HG03469 (cell line): ENCODE data around the gene GPAT2.
"Not testable (repeated sequence)": the region's sequence is repeated elsewhere in the genome, so short reads cannot be mapped to it uniquely, and the experiment has no call there.

Experiments used
- ATAC-seq: cut with Tn5 transposase; IDR thresholded peaks from one replicate; pipeline ENCODE4 v1.9.1; 2021; ENCODE audit warnings: mild to moderate bottlenecking, moderate library complexity, moderate number of reproducible peaks; ENCODE audit not compliant: unreplicated experiment

Gene GPAT2

DNA sequence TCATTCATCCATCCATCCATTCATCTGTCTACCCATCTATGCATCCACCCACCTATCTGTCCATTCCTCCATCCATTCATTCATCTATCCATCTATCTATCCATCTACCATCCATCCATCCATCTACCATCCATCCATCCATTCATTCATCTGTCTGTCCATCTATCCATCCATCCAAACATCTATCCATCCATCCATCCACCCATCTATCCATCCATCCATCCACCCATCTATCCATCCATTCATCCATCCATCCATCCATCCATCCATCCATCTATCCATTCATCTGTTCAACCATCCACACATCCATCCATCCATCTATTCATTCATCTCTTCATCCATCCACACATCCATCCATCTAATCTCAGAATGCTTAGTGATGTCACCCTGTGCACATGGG, 30.0 kb upstream of the GPAT2 start:
- not testable (repeated sequence) for ATAC-seq

DNA sequence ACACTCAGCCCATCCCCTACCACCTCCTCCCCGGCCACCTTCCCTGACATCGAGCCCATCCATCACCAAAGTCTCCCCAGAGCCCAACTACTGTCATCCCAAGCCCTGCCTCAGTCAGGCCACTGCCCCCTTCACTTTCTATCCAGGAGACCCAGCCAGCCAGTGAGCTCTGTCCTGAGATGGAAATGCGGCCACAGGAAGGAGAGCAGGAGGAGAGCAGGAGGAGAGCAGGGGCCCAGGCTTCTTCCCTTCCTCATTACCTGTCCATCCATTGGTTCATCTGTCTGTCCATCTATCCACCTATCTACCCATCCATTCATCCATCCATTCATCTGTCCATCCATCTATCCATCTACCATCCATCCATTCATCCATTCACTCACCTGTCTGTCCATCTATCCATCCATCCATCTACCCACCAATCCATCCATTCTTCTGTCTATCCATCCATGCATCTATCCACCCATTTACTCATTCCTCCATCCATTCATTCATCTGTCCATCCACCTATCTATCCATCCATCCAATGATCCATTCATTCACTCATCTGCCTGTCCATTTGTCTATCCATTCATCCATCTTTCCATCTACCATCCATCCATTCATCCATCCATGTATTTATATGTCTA, 29.4 kb upstream of the GPAT2 start:
- not testable (repeated sequence) for ATAC-seq

DNA sequence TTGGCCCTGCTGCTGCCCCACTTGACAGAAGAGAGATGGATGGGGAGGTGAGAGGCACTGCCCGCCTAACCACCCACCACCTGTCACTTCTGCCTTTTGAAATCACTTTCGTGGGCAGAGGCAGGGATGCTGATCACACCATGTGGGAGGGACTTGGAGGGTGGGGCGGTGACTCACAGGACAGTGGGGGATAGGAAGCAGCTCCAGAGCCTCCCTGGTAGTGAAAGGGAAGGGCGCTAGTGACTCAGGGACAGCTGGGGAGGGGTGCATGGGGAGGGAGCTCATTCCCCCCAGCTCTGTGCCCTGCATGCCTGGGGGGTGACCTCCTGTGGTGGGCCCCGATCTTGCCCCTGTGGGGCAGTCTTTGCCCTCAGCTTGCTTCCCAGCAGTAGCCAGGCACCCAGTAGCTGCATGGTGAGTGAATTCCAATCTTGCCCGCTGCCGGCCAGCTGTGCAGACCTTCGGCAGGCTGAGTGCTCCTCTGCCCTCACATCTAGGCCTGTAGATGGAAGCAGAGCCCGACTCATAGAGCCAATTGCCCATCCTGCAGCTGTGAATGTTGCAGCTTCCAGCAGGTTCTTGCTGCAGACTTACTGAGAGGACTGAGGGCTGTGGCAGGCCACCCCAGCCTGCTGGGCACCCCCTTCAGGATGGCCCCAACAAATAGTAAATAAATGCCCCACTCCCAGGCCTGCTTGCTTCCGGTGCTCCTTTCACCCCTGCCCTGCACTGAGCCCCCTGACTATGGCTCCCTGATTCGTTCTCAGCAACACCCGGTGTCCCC, 28.6 kb upstream of the GPAT2 start:
- ATAC-seq, result not testable (repeated sequence)

DNA sequence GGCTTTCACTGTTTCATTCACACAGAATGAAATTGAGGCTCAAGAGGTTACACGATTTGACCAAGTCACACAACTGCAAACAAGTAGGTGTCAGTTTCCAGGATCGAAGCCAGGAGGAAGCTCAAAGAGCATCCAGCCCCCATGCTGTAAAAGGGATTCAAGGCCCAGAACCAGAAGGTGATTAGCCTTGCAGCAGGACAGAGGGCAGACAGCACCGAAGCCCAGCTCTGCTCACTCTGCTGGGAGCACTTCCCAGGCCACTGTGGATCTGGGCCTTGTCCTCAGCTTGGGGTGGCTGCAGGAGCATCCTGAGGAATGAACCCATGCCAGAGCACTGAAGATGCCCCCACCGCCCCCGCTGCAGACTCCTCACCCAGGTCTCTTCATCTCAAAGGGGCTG, 27.8 kb upstream of the GPAT2 start:
- ATAC-seq, result not testable (repeated sequence)

DNA sequence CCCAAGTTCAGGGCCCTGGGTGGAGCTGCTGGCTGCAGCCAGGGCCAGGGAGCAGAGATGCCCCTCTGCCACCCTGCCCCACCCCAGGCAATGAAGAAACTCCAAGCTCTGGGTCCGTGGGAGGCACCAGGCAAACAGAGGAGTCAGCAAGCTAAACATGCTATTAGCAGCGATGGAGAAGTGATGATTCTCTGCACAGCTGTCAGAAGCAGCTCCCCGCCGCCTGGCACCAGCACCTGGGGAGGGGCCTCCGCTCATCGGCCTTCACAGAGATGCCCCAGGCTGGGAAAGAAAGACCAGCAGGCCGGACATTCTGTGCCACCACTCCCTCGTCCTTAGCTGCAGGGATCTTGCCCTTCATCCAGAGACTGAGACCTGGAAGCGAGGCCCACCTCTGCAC, 27.2 kb upstream of the GPAT2 start:
- not testable (repeated sequence) for ATAC-seq

DNA sequence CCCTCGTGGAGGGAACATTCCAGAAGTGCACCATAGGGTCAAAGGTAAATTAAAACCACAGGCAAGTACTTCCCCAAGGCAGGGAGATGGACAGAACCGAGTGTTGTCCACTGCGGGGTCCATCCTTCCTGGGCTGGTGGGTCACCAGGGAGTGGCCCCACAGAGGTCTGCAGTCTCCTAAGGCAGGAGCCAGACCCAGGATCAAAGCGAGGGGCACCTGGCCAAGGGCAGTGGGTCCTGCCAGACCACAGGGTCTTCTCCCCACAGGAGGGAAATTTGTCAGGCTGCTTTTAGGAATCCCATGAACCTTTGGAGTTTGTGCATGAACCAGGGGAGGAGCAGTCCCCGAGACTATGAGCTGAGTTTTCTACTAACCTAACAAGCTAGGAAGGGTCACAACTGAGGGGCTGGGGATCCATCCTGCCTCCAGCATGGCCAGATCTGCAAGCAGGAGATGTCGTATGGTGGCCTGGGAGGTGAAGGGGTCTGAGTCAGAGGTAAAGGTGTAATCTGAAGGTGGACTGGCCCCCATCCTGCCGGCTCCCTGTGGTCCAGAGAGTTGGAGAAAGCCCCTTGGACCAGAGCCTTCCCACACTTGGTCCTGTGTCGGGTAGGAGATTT, 26.6 kb upstream of the GPAT2 start:
- ATAC-seq, result not testable (repeated sequence)

DNA sequence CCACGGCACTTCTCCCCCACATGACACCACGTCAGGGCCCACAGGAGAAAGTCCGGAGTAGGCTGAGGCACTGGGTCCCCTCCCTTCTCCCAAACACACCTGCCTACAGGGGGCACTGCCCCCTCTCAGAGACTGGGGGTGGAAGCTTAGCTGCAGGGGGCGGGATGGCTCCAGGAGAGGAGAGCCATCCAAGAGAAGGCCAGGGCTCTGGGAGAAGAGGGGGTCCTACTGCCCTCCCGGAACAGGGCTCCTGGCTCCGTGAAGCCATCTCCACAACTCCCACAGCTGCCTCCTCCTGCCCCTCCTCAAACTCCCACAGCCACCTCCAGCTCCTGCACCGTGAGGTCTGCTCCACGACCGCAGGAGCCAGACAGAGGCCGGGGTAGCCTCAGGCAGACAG, 25.6 kb upstream of the GPAT2 start:
- ATAC-seq, result not testable (repeated sequence)

DNA sequence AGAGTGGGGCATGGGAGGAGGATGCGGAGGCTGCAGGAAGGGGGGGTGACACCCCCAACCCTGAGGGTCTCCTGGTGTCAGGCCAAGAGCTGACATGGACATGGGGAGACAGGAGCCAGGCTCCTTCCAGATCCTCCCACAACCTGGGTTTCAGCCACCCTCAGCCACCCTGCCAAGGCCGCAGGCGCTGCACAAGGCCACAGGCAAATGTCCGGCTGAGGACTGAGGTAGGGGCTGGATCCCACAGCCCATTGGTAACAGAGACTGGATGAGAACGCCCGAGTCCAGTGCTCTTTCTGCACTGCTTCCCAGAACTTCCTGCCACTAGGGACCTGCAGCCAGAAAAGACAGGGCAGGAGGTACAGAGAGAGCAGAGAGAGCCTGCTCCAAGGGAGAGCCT, 24.7 kb upstream of the GPAT2 start:
- ATAC-seq, result not testable (repeated sequence)

DNA sequence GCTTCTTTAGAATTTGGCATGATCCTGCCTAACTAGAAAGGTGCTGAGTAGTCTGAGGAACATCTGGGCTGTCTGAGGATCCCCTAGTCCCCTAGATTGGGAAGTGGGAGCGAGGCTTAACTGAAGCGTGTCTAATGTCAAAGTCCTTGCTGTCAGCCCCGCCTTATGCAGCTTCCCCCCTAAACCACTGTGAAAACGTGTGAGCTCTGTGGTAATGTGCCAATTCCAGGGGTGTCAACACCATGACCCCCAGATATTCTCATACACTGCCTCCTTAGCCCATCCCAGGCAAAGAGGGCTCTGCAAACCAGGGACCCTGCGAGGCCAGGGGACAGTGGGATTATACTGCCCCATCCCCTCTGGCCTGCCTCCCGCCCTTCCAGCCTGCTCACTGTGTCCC, 21.1 kb upstream of the GPAT2 start:
- ATAC-seq, result not testable (repeated sequence)

DNA sequence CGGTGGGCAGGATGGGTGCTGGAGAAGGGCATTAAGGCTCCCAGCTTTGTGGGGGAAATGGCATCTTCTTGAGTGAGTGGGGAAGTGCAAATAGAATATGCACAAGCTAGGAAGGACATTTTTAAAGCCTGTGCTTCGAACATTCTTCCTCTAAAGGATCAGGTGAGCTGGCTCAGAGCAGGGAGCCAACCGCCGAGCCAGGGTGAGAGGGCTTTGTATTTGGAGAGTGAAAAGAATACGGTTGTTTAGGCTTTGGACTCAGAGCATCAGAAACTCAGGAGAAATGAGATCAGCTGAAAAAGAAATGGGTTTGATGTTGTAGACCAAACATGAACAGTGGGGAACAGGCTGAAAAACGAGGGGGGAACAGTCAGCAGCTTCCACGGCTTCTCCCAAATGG, 19.8 kb upstream of the GPAT2 start:
- not testable (repeated sequence) for ATAC-seq

DNA sequence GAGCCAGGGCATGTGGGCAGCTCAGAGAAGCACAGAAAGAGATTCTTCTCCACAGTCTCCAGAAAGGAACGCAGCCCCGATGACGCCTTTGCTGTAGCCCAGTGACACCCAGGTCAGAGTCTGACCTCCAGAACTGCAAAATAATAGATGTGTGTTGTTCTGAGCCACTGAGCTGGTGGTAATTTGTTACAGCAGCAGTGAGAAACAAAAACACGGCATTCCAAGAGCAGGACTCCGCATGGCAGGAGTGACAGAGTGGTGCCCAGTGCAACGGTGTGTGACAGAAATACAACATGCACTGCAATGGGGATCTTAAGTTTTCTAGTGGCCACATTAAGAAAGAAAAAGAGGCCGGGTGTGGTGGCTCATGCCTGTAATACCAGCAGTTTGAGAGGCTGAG, 18.7 kb upstream of the GPAT2 start:
- not testable (repeated sequence) for ATAC-seq

DNA sequence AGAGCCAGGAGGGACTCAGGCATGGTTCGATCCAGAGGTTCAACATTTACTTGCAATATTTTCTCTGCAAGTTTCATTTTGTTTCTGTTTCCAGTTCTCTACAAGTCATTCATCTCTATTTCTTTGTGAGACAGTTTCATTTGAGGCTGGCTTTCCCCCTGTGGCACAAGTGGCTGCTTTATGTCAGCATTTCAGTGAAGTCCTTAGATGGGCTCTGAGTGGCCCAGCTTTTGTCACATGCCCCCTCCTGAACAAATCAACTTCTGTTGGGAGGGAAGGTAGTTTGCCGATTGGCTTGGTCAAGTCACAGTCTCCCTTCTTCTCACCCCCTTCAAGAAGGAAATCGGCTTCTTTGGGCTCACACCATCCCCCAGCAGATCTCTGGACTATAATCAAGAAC, 17.9 kb upstream of the GPAT2 start:
- not testable (repeated sequence) for ATAC-seq

DNA sequence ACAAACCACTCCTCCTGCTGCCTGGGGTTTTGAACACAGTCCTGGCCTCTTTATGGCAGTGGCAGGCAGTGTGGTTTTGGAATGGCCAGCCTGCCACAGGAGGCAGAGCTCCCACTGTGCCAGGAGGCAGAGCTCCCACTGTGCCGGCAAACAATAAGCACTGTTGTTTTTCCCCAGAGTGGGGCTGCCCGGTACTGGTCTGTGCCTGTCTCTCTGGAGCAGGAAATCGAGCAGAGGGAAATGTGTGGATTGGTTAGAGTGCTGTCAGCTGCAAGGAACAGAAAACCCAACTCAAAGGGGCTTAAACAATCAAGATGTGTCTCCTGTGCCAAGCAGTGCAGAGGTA, 15.2 kb upstream of the GPAT2 start:
- not testable (repeated sequence) for ATAC-seq

DNA sequence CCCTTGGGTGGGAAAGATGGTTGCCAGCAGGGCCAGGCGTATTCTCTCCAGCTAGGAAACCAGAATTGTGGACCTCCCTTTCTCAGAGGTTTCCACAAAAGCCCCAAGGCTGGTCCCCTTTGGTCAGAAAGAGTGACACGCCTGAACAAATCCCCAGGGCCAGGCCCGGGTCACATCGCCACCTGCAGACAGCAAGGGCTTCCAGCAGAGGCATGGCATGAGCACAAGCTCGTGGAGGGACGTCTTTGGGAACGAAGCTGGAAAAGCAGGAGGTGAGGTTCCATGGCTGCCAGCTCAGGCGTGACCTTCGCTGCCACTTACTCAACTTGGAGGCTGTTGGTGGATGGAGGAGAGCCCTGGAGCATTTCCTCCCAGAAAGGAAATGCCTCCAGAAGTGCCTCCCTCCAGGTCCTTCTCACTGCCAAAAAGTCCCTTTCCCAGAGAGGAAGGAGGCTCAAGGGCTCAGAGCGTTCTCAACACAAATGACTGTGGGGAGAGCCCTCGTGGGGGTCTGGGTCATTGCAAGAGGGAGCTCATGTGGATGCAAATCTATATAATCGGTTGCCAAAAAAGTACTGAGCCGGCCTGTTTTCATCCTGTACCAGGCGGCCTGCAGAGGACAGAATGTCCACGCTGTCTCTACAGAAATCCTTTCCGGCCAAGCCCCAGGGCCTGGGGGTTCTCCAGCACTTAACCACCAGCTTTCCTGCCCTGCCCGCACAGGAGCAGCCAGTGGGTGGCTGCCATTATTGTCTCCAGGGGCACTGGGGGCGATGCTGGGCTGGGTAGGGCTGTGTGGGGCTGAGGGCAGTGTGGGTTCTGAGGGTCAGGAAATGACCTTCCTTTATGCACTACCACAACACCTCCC, 14.6 kb upstream of the GPAT2 start:
- not testable (repeated sequence) for ATAC-seq

DNA sequence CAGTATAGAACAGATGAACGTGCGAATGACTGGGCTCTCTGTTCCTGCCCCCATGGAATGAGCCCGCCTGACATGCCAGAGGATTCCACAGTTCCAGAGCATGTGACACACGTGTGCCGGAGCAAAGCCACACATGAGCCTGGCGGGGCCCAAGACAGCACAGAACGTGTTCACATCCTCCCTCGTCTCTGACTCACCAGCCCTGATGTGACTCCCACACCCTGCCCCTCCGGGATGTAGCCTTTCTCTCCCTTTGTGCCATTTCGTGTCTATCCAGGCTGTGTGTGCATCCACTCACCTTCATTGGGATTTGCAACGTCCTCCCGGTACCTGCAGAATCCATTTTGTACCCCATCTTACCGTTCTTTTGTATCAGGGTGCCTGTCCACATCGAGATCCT, 838 bp upstream of the GPAT2 start:
- ATAC-seq, result not testable (repeated sequence)

DNA sequence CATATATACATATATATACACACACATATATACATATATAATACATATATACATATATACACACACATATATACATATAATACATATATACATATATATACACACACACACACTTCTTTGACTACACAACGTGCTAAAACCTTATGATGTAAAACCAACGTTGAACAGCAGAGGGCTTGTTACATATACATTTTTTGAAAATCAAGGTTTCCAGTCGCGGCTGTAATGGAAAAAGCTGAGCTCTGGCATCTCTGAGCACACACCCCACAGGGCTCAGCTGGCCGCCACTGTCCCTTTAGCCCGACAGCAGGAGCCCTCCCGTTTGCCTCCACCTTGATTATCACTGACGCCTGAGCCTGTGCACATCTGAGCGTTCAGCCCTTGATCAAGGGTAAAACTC, 719 bp downstream of the GPAT2 start:
- not testable (repeated sequence) for ATAC-seq

DNA sequence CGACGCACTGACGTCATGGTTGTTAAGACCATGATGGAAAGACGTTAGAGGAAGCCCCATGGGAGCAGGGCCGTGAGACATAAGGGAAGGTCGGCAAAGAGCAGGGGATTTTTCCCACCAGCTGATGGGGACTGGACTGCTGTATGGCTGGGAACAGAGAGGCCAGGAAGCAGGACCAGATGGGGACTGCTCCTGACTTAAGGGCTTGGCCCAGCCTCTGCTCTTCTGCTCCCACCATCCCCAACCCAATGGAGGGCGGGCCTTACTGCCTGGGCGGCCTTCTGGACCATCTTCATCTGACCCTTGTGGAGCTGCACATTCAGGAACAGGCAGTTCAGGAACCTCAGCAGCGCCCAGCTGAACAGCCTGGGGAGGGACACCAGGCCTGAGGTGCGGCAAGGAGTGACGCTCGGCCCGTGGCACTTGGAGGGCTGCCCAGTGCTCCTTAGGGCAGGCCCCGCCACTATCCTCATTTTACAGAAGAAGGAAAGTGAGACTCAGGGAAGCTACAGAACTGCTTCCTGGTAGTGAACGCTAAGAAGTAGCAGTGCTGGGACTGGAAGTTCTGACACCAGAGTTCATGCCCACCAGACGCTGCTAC, 6.9 kb downstream of the GPAT2 start:
- ATAC-seq, result not testable (repeated sequence)

DNA sequence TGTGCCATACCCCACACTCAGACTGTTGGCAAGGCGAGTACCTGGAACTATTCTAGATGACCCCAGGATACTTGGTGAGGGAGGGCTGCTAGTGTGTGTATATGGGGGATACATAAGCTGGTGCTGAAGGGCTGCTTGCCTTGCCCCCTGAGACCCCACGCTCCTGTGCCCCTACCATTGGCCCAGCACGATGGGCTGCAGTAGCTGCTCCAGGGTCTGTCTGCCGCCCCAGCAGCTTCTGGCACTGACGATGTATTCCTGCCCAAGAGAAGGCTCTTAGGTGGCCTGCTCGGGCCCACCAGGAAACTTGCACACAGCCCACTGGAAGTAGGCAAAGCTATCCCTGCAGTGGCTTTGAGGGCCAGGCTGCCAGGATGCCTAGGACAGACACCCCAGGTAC, 9.0 kb downstream of the GPAT2 start:
- ATAC-seq, result not testable (repeated sequence)

DNA sequence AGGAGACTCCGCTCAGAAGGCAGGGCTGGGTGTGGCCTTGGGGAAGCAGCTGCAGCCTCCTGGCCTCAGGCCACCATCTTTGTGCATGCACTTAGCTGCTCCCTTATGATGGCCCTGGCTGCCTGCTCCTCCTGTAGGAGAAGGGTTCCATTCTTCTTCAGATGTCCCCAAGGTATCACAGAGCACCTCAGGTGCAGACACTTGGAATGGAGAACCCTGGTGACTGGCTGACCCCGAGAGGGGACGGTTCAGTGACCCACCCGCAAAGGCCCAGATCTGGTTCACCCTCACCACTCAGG, 9.6 kb downstream of the GPAT2 start:
- no peak for ATAC-seq

DNA sequence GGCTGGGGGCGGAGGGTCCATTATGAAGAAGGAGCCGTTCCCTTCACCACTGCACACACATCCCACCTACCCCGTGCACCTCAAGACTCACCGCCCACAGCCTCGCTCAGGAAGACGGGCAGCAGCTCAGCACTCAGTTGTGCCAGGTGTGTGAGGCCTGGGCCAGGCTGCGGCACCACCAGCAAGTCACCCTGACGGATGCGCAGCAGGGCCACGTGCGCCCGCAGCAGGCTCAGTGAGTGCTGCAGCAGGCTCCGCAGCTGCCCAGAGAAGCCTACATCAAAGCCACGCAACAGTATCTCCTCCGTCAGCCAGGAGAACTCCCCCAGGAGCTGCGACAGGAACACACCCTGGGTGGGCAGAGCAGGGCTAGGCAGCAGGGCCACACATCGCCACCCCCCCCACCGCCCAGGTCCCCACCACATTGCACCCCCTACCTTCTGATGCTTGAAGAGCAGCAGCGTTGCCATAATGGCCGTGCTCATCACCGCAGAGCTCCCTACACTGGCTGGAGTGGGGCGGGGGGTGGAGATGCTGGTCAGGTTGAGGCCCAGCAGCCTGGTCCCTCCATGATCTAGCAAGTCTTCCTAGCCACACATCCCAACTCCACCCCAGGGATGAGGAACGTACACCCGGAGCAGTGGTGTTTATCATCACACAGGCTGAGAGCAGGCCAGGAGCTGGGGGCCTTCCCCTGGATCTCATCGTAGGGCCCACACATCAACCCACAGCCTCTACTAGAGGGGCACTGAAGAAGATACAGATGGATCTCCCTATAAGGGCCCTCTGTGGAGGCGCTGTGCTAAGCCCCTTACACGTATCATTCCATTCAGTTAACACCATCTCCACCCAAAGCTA, 10.2 kb downstream of the GPAT2 start:
- no peak for ATAC-seq
